Stimulated activated CD8-positive, alpha-beta memory T cell treated with anti-CD3 and anti-CD28 coated beads, Interleukin-12 subunit alpha, Interleukin-12 subunit beta, amount 100 ng/mL, for 24 hours (primary cell): ENCODE data around the gene LRRN2.
"Not testable (repeated sequence)": the region's sequence is repeated elsewhere in the genome, so short reads cannot be mapped to it uniquely, and the experiment has no call there.

ENCODE experiments used
- DNase-seq: peaks from one replicate; pipeline ENCODE4 v3.0.0-alpha.2; 2020; ENCODE audit errors: extremely low read depth

LRRN2 gene

GRCh38 chr1:204630132-204630905, 55.2 kb downstream of the LRRN2 start:
- no peak for DNase-seq

- not testable (repeated sequence) for DNase-seq
Observed at GRCh38 chr1:204629459-204629858, 56.1 kb downstream of the LRRN2 start.

DNA sequence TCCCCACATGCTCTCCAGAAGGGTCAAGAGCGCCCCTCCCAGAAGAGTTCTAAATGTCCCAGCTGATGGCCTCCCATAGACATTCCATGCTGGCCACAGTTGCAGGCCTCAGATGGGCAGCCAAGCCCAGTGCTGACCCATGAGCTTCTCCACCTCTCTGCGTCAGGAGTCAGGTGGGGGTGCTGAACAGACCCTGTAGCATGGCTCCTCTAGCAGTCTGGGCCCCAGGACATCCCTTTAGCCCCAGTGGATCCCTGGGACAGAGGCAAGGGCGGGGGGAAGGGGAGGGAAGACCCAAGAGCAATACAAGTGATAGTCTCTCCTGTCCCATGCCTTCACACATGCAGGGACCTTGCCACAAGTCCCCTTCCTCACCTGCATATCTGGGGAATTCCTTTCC, 56.7 kb downstream of the LRRN2 start:
- no peak for DNase-seq

DNA sequence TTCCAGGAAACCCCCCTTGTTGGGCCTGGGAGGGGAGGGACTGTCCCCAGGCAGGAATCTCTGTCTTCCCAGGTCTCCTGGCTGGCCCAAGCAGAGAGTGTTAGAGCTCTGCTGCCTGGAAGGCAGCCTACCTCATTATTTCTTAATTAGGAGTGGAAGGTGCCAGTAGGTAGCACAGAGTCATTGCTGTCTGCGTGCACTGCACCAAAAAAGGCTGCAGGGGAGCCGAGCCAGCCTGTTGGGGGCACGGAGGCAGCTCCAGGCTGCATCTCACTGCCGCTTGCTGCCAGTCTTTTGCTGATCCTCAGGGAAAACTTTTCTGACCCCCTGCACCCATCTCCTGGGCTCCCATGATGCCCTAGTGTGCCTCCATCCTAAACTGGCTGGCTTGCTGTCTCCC, 58.1 kb downstream of the LRRN2 start:
- DNase-seq: no peak

GRCh38 chr1:204626381-204626780, 59.2 kb downstream of the LRRN2 start:
- DNase-seq: no peak

- no peak for DNase-seq
Observed at GRCh38 chr1:204624631-204625216, 60.8 kb downstream of the LRRN2 start.

GRCh38 chr1:204623894-204624361, 61.6 kb downstream of the LRRN2 start:
- DNase-seq: no peak

DNA sequence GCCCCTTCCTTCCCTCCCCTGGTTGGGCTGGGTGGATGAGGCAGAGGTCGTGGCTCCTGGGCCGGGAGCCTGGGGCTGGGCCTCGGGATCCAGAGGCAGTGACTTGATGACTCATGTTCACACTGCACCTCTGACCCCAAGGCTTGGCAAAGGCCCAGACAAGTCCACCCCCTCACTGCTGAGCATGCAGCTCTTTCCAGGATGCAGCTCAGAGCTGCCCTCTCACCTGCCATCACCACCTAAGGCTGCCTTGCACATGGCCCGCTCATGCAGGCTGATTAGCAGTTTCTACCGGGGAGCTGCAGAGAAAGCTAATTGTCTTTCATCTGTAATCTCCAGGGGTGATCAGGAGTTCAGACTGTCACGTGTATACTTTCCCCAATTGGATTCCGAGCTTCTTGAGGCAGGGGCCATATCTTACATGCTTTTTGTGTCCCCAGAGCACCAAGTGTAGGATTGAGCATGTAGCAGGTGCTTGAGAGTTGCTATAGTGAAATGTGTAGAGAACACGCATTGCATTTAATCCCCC, 62.1 kb downstream of the LRRN2 start:
- no peak for DNase-seq

- DNase-seq: no peak
Observed at GRCh38 chr1:204621996-204622395, 63.5 kb downstream of the LRRN2 start.

DNA sequence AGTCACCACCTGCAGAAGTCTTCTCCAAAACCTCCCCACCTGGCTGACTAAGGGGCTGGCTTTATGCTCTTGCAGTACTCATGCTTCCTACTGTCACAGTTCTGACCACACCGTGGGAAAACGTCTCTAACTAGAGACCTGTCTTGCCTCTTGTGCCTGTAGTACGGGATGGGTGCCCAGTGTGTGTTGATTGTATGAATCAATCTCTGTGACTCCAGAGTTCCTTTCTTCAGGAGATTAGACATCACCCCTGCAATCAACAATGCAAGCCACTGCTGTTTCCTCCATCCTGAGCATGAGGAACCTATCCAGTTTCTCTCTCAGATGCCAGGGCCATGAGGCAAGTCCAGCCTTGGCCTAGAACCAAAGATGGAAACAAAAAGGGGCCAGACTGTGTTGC, 64.1 kb downstream of the LRRN2 start:
- no peak for DNase-seq

DNA sequence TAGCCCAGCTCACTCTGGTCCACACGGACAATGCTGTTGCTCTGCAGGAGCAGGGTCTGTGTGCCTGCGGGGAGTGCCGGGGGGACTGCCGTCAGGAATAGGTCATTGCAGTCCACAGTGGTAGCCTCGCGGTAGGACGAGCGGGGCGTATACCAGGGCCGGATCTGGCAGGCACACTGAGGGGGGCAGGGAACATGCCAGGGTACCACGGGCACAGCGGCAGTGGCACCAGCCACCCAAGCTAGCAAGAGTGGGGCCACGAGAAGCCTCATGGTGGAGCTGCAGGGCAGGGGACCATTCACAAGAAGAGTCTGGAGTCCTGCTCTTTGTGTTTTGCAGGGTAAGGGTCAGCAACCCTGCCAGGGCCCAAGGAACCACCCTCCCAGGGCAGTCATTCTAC, 65.8 kb downstream of the LRRN2 start:
- DNase-seq: no peak

GRCh38 chr1:204618148-204618760, 67.3 kb downstream of the LRRN2 start:
- no peak for DNase-seq

DNA sequence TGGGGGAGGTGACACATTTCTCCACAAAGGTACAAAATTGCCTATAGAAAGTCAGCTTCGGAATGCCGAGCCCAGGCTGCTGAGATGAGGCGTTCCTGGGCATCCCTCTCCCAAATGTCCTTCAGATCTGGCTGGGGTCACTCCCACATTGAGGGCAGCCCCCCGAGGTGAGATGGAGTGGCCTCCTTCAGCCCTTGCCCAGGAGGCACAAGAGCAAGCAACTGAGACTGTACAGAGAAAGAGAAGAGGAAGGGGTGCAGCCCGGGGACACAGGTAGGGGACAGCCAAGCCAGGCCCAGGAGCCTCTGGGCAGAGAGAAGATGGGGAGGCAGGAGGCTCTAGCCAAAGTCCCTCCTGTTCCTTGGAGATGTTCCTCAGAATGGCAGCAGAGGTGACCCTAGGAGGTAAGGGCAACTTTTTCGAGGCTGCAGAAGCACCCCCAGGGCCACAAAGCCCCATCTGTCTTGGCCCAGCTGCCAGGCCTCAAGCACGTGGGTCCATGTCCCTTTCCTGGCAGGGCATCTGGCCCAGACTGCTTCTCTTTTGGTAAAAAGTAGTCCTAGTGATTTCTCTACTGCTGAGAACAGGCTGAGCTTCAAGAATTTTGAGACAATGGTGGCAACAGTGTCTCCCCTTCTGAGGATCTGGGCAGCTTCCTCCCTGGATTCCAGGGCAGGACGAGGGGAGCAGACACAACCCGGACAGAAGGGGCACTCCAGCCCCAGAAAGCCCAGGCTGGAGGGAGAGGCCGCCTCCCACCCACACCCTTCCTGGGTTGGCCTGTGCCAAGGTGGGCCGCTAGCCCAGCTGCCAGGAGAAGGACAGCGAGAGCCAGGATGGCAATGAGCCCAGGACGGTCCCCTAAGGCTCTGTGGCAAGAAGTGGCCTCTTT, 68.0 kb downstream of the LRRN2 start:
- no peak for DNase-seq

- DNase-seq: no peak
Observed at GRCh38 chr1:204616641-204617040, 68.9 kb downstream of the LRRN2 start.

GRCh38 chr1:204615881-204616280, 69.7 kb downstream of the LRRN2 start:
- no peak for DNase-seq

GRCh38 chr1:204613636-204614035, 71.9 kb downstream of the LRRN2 start:
- no peak for DNase-seq

DNA sequence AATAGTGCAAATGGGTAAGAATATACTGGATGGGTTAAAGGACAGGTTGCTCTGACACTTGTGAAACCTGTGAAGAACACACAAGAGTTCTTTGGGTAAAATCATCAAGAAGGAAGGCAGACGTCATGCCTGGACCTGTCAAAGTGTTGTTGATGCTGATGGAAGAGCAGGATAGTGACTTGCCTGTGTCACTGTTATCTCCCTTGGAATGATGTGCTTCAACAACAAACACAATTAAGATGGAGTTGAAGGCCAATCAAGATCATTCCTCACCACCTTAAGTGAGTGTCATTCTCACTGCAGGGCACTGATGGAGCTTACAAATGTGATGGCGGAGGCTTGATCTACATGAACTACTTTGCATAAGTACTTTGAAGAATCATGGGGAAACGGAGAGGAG, 73.2 kb downstream of the LRRN2 start:
- no peak for DNase-seq

- no peak for DNase-seq
Observed at GRCh38 chr1:204611036-204611435, 74.5 kb downstream of the LRRN2 start.

- no peak for DNase-seq
Observed at GRCh38 chr1:204607910-204608309, 77.6 kb downstream of the LRRN2 start.

DNA sequence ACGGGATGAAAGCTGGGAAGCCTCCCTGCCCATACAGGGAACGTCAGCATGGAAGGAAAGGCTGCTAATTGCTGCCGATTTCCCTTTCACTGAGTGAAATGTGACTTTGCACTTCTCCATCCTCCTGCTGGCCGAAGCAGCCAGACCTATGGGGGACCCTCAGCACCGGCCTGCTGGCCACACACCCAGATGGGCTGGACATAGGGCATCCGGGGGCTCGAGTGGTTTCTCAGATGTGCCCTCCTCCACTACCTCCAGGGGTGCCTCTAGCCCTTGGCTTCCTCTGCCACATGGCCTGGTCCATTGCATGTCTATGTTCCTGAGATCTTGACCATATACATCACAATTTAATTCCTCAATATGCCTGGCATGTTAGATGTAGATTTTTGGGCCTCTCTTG, 79.7 kb downstream of the LRRN2 start:
- DNase-seq: no peak

- DNase-seq: no peak
Observed at GRCh38 chr1:204602871-204603542, 82.5 kb downstream of the LRRN2 start.
